NOMO-1 (cell line): ENCODE results near the gene ADGRV1.
"Not testable (repeated sequence)": the region's sequence is repeated elsewhere in the genome, so short reads cannot be mapped to it uniquely, and the experiment has no call there.

Source experiments
- DNase-seq, 2 experiments: peaks; one replicate each; lab custom pipeline; 2025; ENCODE audit not compliant: unreplicated experiment in 2 of 2; lab: John Stamatoyannopoulos, UW

Gene ADGRV1

DNA sequence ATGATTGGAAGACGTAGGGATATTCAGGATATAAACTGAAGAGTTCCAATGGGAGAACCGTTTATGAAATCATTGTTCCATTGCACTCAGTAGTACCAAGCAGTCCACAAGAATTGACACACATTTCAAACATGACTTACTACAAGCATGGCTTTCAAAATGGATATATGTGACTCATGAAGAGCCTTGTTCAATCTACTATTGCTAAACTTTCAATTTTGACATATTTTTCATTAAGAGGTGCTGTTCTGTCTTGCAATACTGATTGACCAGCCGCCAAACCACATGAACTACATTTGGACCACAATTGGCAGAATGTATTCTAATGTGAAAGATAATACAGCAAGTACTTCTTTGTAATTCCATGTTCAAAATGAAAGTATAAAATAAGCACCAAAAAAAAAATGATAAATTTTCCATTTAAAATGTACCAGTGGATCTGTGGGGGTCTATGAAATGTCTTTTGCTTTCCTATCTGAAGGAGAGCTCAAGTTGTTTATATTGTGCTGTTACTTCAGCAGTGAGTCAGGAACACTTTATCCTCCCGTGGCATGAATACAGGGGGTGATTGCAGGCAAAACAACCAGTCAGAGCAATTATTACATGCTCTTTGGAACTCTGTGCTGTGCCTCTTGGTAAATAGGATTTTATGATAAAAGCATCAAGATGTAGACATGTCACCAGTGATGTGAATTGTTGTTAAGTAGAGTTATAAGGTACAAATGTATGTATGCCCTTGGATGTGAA lies 458.5 kb downstream of the ADGRV1 start:
- no peak for DNase-seq

GRCh38 chr5:91018200-91018599 lies 459.6 kb downstream of the ADGRV1 start:
- DNase-seq, result no peak

DNA sequence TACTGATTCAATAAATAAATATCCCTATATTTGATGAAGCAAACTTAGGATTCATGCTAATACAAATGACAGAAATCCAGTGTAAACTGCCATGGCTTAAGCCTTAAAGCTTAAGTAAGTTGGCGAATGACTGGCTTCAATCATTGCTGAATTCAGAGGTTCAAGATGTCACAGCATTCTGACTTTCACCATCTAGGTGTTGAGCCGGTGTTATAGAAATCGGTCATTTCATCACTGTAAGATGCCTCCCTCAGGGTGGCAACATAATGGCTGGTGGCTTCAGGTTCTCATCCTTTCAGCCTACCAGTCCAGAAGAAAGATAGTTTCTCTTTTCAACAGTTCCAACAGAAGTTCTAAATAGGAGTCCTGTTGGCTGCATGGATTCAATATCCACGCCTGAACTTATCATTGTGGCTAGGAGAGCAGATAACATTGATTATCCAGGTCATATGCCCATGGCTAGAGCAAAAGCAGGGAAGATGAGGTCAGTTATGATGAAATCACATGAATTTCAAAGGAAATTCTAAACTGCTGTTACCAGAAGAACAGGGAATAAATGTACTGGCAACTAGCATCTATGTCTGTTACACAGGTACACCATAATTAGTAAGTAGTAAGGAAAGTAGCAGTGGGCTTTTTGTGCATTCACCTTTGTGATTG lies 460.2 kb downstream of the ADGRV1 start:
- no peak for DNase-seq

GRCh38 chr5:91020065-91020800 lies 461.6 kb downstream of the ADGRV1 start:
- DNase-seq, result no peak

DNA sequence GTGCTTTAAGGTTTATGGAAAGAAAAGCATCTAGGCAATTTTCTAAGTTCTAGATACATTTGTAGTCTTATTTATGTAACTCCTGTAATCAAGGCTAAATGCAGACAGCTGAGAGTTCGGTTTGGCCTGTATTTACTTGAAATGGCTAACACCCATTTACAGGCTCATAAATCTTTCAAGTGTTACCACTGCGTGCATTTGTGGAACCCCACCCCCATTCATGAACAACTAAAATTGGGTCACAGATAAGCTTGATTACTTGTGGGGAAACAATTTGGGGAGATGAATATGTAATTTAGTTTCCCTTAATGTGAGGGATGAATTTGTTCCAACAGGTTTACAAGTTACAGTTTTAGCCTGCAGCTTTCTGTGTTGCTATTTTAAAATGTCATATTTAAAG lies 463.9 kb downstream of the ADGRV1 start:
- DNase-seq, result no peak

- DNase-seq, result no peak
These were observed 465.6 kb downstream of the ADGRV1 start for GRCh38 chr5:91024206-91024605.

GRCh38 chr5:91024727-91025126 lies 466.1 kb downstream of the ADGRV1 start:
- DNase-seq, result no peak

- no peak for DNase-seq
These were observed 466.9 kb downstream of the ADGRV1 start for GRCh38 chr5:91025449-91025848.

GRCh38 chr5:91025956-91026355 lies 467.4 kb downstream of the ADGRV1 start:
- no peak for DNase-seq

DNA sequence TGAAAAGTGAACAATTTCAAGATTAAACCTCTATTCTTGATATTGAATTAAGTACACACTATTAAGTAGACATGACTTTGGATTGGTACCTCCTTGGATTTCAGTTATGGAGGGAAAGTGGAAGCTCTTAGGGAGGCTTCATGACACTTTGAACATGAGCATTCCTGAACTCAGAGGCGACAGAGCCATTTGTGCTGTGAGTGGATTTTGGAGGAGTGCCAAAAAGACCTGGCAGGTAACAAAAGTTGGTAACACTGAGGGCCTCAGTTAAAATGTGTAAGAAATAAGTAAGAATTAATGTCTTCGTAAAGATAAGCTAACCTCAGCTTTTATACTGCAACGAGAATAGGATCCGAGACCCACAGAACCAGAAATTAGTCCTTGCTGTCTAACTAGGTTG lies 467.9 kb downstream of the ADGRV1 start:
- no peak for DNase-seq

DNA sequence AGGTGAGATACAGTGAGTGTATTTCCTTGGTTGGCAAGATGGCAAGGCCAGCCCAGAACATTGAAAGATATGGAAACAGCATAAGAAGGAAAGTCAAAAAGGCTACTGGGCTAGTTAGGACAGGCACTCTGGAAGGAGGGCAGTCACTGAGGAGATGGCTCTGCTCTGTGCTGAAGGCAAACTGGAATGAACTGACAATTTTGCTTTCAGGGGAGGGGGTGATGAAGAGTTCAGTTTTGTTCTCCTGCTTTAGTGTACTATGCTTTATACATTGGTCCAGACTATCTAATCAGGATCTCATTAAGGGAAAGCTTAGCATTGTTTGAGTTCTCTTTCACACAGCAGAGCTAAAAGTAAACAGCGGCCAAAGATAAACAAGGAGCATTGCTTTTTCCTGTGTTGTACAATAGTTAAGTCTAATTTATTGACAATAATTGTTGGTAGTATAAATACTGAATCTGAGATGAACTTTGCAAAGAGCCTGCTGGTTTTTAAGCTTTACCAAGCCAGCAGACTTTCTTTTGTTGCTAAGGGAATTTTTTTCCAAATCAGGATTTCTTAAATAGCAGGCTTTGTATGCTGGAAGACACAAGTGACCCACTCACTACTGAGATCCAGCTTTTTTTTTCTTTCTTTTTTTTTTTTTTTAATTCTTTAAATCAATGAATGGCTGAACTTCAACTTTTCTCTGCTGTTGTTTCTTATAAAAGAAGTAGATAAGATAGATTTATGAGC lies 469.0 kb downstream of the ADGRV1 start:
- DNase-seq, result no peak

DNA sequence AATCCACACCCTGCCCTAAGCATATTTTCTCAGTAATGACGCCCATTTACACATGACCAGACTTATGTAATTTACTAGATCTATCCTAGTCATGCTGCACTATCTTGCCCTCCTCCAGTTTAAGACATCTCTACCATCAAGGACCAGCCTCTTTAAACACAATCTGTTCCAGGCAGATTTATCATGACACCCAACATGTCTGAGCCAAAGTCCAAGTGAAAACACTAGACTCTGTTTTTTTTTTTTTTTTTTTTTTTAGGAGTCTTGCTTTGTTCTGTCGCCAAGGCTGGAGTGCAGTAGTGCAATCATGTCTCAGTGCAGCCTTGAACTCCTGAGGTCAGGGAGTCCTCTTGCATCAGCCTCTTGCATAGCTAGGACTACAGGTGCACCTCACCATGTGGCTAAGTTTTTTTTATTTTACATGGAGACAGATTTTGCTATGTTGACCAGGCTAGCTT lies 469.9 kb downstream of the ADGRV1 start:
- no peak for DNase-seq

- no peak for DNase-seq
These were observed 472.2 kb downstream of the ADGRV1 start for GRCh38 chr5:91030521-91031401.

- DNase-seq, result no peak
These were observed 472.8 kb downstream of the ADGRV1 start for GRCh38 chr5:91031402-91031752.

DNA sequence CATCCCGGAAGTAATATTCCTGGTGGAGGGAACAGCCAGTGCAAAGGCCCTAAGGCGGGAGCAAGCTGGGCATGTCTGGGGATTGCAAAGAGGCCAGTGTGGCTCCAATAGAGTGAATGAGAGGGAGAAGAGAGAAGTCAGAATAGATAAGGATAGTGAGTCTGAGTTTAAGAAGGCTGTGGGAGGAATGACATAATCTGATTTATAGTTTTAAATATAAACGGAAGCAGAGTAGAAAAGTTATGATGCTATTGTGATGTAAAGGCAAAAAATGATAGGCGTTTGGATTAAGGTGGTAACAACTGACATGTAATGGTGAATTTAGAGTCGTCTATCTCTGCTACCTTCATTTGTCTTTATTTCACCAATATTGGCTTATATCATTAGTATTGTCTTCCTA lies 473.5 kb downstream of the ADGRV1 start:
- DNase-seq, result no peak

DNA sequence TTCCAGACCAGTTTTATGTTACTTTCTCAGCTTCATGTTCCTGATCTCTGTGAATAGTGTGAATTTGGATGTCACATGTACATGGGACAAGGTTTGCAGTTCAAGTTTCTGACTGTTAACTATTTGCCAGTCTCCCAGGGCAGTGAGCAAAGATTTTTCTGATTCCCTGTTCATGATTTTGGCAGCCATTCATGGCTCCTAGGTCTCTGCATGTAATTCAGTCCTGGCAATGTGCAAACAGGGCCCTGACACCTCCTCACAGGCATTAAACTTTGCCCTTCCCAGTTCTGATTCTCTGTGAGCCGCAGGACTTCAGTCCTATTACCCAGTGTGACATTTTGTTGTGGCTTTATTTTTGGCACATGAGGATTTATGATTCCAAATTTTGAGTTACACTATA lies 474.8 kb downstream of the ADGRV1 start:
- DNase-seq, result no peak

DNA sequence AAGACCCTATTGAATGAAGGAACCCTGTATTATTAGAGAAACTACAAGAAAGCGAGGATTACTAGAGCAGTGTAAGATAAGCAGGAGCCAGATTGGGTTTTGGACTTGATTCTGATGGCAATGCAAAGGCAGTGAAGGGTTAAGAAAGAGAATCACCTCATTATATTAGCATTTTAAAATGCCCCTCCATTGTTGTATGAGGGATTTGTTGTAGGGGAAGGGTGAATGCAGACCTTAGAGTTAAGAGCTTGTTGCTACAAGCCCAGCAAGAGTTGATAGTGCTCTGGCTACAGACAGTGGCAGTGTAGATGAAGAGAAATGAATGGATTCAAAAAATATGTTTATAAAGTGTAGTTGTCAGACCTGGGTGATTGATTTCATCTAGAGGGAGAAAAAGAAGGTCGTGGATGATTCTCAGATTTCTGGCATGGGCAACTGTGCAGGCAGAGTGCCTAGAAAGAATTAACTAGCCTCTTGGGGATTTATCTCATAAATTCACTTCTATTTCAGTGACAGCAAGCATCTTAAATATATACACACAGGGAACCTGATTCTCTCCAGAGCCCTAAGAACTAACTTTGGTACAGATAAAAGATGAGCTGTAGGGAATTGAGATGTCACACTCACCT lies 479.7 kb downstream of the ADGRV1 start:
- no peak for DNase-seq

DNA sequence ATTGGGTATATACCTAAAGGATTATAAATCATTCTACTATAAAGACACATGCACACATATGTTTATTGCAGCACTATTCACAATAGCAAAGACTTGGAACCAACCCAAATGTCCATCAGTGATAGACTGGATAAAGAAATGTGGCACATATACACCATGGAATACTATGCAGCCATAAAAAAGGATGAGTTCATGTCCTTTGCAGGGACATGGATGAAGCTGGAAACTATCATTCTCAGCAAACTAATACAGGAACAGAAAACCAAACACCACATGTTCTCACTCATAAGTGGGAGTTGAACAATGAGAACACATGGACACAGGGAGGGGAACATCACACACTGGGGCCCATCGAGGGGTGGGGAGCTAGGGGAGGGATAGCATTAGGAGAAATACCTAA lies 482.5 kb downstream of the ADGRV1 start:
- not testable (repeated sequence) for DNase-seq

GRCh38 chr5:91042247-91042935 lies 483.8 kb downstream of the ADGRV1 start:
- DNase-seq, result no peak
